ENCODE data around the gene SCAMP2. TPM values are rescaled to one million over a fixed set of nuclear protein-coding genes. Genes with fewer than 3 reads are reported as not detected.
"Not testable (repeated sequence)": the region's sequence is repeated elsewhere in the genome, so short reads cannot be mapped to it uniquely, and the experiment has no call there.

SCAMP2 gene
- polyA plus RNA-seq, 1 donor = 104 TPM

- H3K36me3 ChIP-seq (ENCODE audit: control insufficient read depth, insufficient read depth, low read length) = peaks cover 44% of the 10 kb centered on the region
- no peaks in the 10 kb centered on the region for H3K9me3 ChIP-seq (ENCODE audit: control insufficient read depth, low read depth, low read length)
- no peak overlapping the region for H3K27ac ChIP-seq (ENCODE audit: low read length)
- peaks cover 28% of the 10 kb centered on the region for H3K4me1 ChIP-seq (ENCODE audit: control insufficient read depth, insufficient read depth, low read length)
- WGBS (ENCODE audit: insufficient coverage, low lambda C conversion rate) = no CpG with 5 or more reads among the region's 2 CpGs
- DNase-seq = no peak
- no peaks in the 10 kb centered on the region for H3K27me3 ChIP-seq (ENCODE audit: control insufficient read depth, insufficient read depth, low read length)
- H3K4me3 ChIP-seq (ENCODE audit: low read length) = no peak overlapping the region
Measured at GRCh38 chr15:74892931-74893330, 19.8 kb upstream of the SCAMP2 start.

- peak overlapping the region; percentile 42 for H3K27ac ChIP-seq (ENCODE audit: low read length)
- H3K4me1 ChIP-seq (ENCODE audit: control insufficient read depth, insufficient read depth, low read length) = peaks cover 28% of the 10 kb centered on the region
Measured at GRCh38 chr15:74892313-74892712, 19.1 kb upstream of the SCAMP2 start.

DNA sequence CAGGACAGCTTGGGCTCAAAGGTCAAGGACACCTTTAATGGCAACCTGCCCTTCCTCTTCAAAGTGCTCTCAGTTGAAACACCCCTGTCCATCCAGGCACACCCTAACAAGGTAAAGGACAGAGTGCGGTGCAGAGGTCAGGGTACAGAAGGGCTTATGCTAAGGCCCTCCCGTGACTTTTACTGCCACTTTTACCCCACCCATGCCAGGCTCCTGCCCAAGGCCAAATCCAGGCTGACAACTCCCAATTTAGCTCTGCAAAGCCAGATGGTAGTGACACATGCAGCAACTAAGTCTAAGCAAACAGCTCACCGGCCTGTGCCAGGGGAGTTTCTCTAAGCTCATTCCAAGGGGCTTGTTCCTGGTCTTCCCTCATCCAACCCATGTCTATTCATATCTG is 18.3 kb upstream of the SCAMP2 start:
- H3K9me3 ChIP-seq (ENCODE audit: control insufficient read depth, low read depth, low read length) = no peaks in the 10 kb centered on the region
- peaks cover 29% of the 10 kb centered on the region for H3K36me3 ChIP-seq (ENCODE audit: control insufficient read depth, insufficient read depth, low read length)
- no peak overlapping the region for H3K4me3 ChIP-seq (ENCODE audit: low read length)
- no CpG with 5 or more reads among the region's 3 CpGs for WGBS (ENCODE audit: insufficient coverage, low lambda C conversion rate)
- peak; percentile 58 to 75 for DNase-seq
- H3K27ac ChIP-seq (ENCODE audit: low read length) = peak overlapping the region; percentile 52
- H3K4me1 ChIP-seq (ENCODE audit: control insufficient read depth, insufficient read depth, low read length) = peaks cover 28% of the 10 kb centered on the region
- no peaks in the 10 kb centered on the region for H3K27me3 ChIP-seq (ENCODE audit: control insufficient read depth, insufficient read depth, low read length)

More at GRCh38 chr15:74892313-74892712, 19.1 kb upstream of the SCAMP2 start:
- no CpG with 5 or more reads among the region's 3 CpGs for WGBS (ENCODE audit: insufficient coverage, low lambda C conversion rate)
- peaks cover 37% of the 10 kb centered on the region for H3K36me3 ChIP-seq (ENCODE audit: control insufficient read depth, insufficient read depth, low read length)
- DNase-seq = no peak
- no peaks in the 10 kb centered on the region for H3K9me3 ChIP-seq (ENCODE audit: control insufficient read depth, low read depth, low read length)
- H3K27me3 ChIP-seq (ENCODE audit: control insufficient read depth, insufficient read depth, low read length) = no peaks in the 10 kb centered on the region
- H3K4me3 ChIP-seq (ENCODE audit: low read length) = no peak overlapping the region

DNA sequence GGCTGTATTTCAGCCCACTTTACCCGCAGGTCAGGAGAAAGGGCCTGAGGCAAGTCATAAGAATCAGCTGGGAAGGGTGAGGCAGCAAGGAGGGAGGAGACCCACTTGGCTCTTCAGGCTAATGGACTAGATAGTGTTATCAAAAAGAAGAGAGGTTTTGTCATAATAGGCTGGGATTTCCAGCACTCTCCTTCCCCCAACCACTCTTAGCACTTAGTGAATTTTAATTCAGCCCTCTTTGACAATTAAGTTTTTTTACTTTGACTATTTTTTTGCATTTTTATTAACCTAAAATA is 17.4 kb upstream of the SCAMP2 start:
- WGBS (ENCODE audit: insufficient coverage, low lambda C conversion rate) = no CpG with 5 or more reads among the region's 1 CpG
- Histone ChIP-seq H3K4me3 (ENCODE audit: low read length) (peak overlapping the region; percentile 72), H3K36me3 (ENCODE audit: control insufficient read depth, insufficient read depth, low read length) (peaks cover 20% of the 10 kb centered on the region), H3K4me1 (ENCODE audit: control insufficient read depth, insufficient read depth, low read length) (peaks cover 28% of the 10 kb centered on the region), H3K27ac (ENCODE audit: low read length) (peak overlapping the region; percentile 52), H3K9me3 (ENCODE audit: control insufficient read depth, low read depth, low read length) (no peaks in the 10 kb centered on the region), H3K27me3 (ENCODE audit: control insufficient read depth, insufficient read depth, low read length) (no peaks in the 10 kb centered on the region)
- DNase-seq = no peak

GRCh38 chr15:74889883-74890664 is 16.9 kb upstream of the SCAMP2 start, which contains the start of gene MPI:
Gene MPI (plus strand): TSS chr15:74890042. CDS start chr15:74890074, 32 bp downstream.
- Histone ChIP-seq H3K9me3 (ENCODE audit: control insufficient read depth, low read depth, low read length) (no peaks in the 10 kb centered on the region), H3K4me1 (ENCODE audit: control insufficient read depth, insufficient read depth, low read length) (peaks cover 28% of the 10 kb centered on the region), H3K36me3 (ENCODE audit: control insufficient read depth, insufficient read depth, low read length) (peaks cover 15% of the 10 kb centered on the region), H3K4me3 (ENCODE audit: low read length) (peak within 1 kb of the TSS; percentile 72), H3K27me3 (ENCODE audit: control insufficient read depth, insufficient read depth, low read length) (no peaks in the 10 kb centered on the region), H3K27ac (ENCODE audit: low read length) (peak within 1 kb of the TSS; percentile 52)
- peak; percentile 80 to 88 for DNase-seq
- no CpG with 5 or more reads among the region's 47 CpGs for WGBS (ENCODE audit: insufficient coverage, low lambda C conversion rate)

GRCh38 chr15:74889390-74889882 is 16.3 kb upstream of the SCAMP2 start:
- Histone ChIP-seq H3K4me3 (ENCODE audit: low read length) (peak overlapping the region; percentile 72), H3K27me3 (ENCODE audit: control insufficient read depth, insufficient read depth, low read length) (no peaks in the 10 kb centered on the region), H3K4me1 (ENCODE audit: control insufficient read depth, insufficient read depth, low read length) (peaks cover 28% of the 10 kb centered on the region), H3K9me3 (ENCODE audit: control insufficient read depth, low read depth, low read length) (no peaks in the 10 kb centered on the region), H3K36me3 (ENCODE audit: control insufficient read depth, insufficient read depth, low read length) (peaks cover 15% of the 10 kb centered on the region), H3K27ac (ENCODE audit: low read length) (no peak overlapping the region)
- WGBS (ENCODE audit: insufficient coverage, low lambda C conversion rate) = 30% methylated on average over 2 of the region's 8 CpGs
- no peak for DNase-seq

GRCh38 chr15:74888716-74889115 is 15.6 kb upstream of the SCAMP2 start:
- Histone ChIP-seq H3K27me3 (ENCODE audit: control insufficient read depth, insufficient read depth, low read length) (no peaks in the 10 kb centered on the region), H3K4me3 (ENCODE audit: low read length) (no peak overlapping the region), H3K4me1 (ENCODE audit: control insufficient read depth, insufficient read depth, low read length) (peaks cover 28% of the 10 kb centered on the region), H3K36me3 (ENCODE audit: control insufficient read depth, insufficient read depth, low read length) (peaks cover 15% of the 10 kb centered on the region), H3K9me3 (ENCODE audit: control insufficient read depth, low read depth, low read length) (no peaks in the 10 kb centered on the region), H3K27ac (ENCODE audit: low read length) (no peak overlapping the region)
- no peak for DNase-seq
- no CpG with 5 or more reads among the region's 4 CpGs for WGBS (ENCODE audit: insufficient coverage, low lambda C conversion rate)

- not testable (repeated sequence) for DNase-seq
Measured at GRCh38 chr15:74887537-74888193, 14.5 kb upstream of the SCAMP2 start.

DNA sequence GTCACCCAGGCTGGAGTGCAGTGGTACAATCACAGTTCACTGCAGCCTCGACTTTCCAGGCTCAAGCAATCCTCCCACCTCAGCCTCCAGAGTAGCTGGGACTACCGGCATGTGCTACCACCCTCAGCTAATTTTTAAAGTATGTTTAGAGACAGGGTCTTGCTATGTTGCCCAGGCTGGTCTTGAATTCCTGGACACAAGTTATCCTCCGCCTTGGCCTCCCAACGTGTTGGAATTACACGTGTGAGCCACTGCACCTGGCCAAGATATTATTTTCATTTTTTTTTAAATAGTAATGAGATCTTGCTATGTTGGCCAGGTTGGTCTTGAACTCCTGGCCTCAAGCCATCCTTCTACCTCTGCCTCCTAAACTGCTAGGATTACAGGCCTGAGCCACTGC is 12.3 kb upstream of the SCAMP2 start:
- Histone ChIP-seq H3K4me3 (ENCODE audit: low read length) (no peak overlapping the region), H3K27me3 (ENCODE audit: control insufficient read depth, insufficient read depth, low read length) (no peaks in the 10 kb centered on the region), H3K36me3 (ENCODE audit: control insufficient read depth, insufficient read depth, low read length) (no peaks in the 10 kb centered on the region), H3K27ac (ENCODE audit: low read length) (no peak overlapping the region), H3K4me1 (ENCODE audit: control insufficient read depth, insufficient read depth, low read length) (peaks cover 7% of the 10 kb centered on the region), H3K9me3 (ENCODE audit: control insufficient read depth, low read depth, low read length) (peaks cover 7% of the 10 kb centered on the region)
- no peak for DNase-seq
- WGBS (ENCODE audit: insufficient coverage, low lambda C conversion rate) = no CpG with 5 or more reads among the region's 5 CpGs

More at GRCh38 chr15:74887537-74888193, 14.5 kb upstream of the SCAMP2 start:
- not testable (repeated sequence) for H3K9me3 ChIP-seq (ENCODE audit: control insufficient read depth, low read depth, low read length); H3K4me3 ChIP-seq (ENCODE audit: low read length); H3K36me3 ChIP-seq (ENCODE audit: control insufficient read depth, insufficient read depth, low read length); H3K27me3 ChIP-seq (ENCODE audit: control insufficient read depth, insufficient read depth, low read length); H3K27ac ChIP-seq (ENCODE audit: low read length)
- peaks cover 27% of the 10 kb centered on the region for H3K4me1 ChIP-seq (ENCODE audit: control insufficient read depth, insufficient read depth, low read length)
- WGBS (ENCODE audit: insufficient coverage, low lambda C conversion rate) = no CpG with 5 or more reads among the region's 10 CpGs

DNA sequence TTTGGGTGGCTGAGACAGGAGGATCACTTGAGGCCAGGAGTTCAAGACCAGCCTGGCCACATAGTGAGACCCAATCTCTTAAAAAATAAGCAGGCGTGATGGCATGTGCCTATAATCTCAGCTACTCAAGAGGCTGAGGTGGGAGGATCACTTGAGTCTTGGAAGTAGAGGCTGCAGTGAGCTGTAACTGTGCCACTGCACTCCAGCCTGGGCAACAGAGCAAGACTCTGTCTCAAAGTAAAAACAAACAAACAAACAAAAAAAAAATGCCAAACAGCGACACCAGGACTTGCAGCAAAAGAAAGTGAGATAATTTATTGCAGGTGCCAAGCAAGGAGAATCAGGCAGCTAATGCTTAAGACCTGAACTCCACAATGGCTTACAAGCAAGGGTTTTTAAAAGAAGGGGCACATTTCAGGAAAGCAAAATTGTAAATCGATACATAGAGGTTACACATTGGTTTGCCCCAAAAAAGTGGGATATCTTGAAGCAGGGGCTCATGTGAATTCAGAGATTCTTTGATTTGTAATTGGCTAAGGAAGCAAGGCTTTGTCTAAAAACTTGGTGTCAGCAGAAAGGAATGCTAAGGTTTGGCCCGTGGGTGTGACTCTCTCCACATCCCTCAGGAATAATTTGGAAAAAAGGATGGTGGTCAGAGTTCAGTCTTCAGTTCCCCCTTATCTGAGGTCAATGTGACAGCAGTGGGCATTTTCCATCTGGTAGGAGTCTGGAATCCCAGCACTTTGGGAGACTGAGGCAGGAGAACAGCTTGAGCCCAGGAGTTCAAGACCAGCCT is 11.5 kb upstream of the SCAMP2 start:
- no peak for DNase-seq
- Histone ChIP-seq H3K36me3 (ENCODE audit: control insufficient read depth, insufficient read depth, low read length) (no peaks in the 10 kb centered on the region), H3K4me1 (ENCODE audit: control insufficient read depth, insufficient read depth, low read length) (peaks cover 7% of the 10 kb centered on the region), H3K9me3 (ENCODE audit: control insufficient read depth, low read depth, low read length) (peaks cover 7% of the 10 kb centered on the region), H3K27me3 (ENCODE audit: control insufficient read depth, insufficient read depth, low read length) (no peaks in the 10 kb centered on the region), H3K4me3 (ENCODE audit: low read length) (no peak overlapping the region), H3K27ac (ENCODE audit: low read length) (no peak overlapping the region)
- WGBS (ENCODE audit: insufficient coverage, low lambda C conversion rate) = 100% methylated on average over 2 of the region's 4 CpGs

All from large intestine (tissue), 3 donors.